Measurements from ENCODE around the gene APIP.

Gene APIP

GRCh38 chr11:34836958-34837856 is 79.0 kb downstream of the APIP start:
- no peak for DNase-seq

- no peak for DNase-seq
Observed at GRCh38 chr11:34833602-34834001, 82.6 kb downstream of the APIP start.
